ENCODE results near the gene MYOM1. TPM values are rescaled to one million over a fixed set of nuclear protein-coding genes. Genes with fewer than 3 reads are reported as not detected.

MYOM1 gene
- total RNA-seq, 1 donor from 2014 or later, result 1.2 TPM

GRCh38 chr18:3236470-3236869, 16.7 kb upstream of the MYOM1 start:
- DNase-seq (ENCODE audit: extremely low spot score in 2 of 2), result no peak
- no peak for TF ChIP-seq POLR2AphosphoS5 (IDR thresholded peaks at IDR 0.05; ENCODE audit: insufficient read depth in 1 of 2, low read depth in 1 of 2)
- no peak for TF ChIP-seq CTCF (IDR thresholded peaks at IDR 0.05)
- no peak for TF ChIP-seq POLR2A (IDR thresholded peaks at IDR 0.05)
- intact Hi-C loops (cut with DNase I), result no loop called here
- H3K4me1 ChIP-seq, result no peaks in the 10 kb centered on the region
- no peaks in the 10 kb centered on the region for H3K27me3 ChIP-seq
- H3K27ac ChIP-seq, result no peak overlapping the region
- no peak overlapping the region for H3K4me3 ChIP-seq
- no peaks in the 10 kb centered on the region for H3K9me3 ChIP-seq
- no peaks in the 10 kb centered on the region for H3K36me3 ChIP-seq

GRCh38 chr18:3235846-3236245, 16.1 kb upstream of the MYOM1 start:
- no peaks in the 10 kb centered on the region for H3K36me3 ChIP-seq
- H3K4me3 ChIP-seq, result no peak overlapping the region
- DNase-seq (ENCODE audit: extremely low spot score in 2 of 2), result no peak
- H3K9me3 ChIP-seq, result no peaks in the 10 kb centered on the region
- intact Hi-C loops (cut with DNase I), result no loop called here
- H3K4me1 ChIP-seq, result no peaks in the 10 kb centered on the region
- TF ChIP-seq POLR2AphosphoS5 (IDR thresholded peaks at IDR 0.05; ENCODE audit: insufficient read depth in 1 of 2, low read depth in 1 of 2) (no peak), POLR2A (IDR thresholded peaks at IDR 0.05) (no peak), CTCF (IDR thresholded peaks at IDR 0.05) (no peak)
- no peak overlapping the region for H3K27ac ChIP-seq
- H3K27me3 ChIP-seq, result no peaks in the 10 kb centered on the region

- TF ChIP-seq CTCF (IDR thresholded peaks at IDR 0.05) (no peak), POLR2AphosphoS5 (IDR thresholded peaks at IDR 0.05; ENCODE audit: insufficient read depth in 1 of 2, low read depth in 1 of 2) (no peak), POLR2A (IDR thresholded peaks at IDR 0.05) (no peak)
- Histone ChIP-seq H3K9me3 (no peaks in the 10 kb centered on the region), H3K4me1 (no peaks in the 10 kb centered on the region), H3K4me3 (no peak overlapping the region), H3K27me3 (no peaks in the 10 kb centered on the region), H3K27ac (no peak overlapping the region), H3K36me3 (no peaks in the 10 kb centered on the region)
- intact Hi-C loops (cut with DNase I), result no loop called here
- no peak for DNase-seq (ENCODE audit: extremely low spot score in 2 of 2)
Measured at GRCh38 chr18:3234457-3234856, 14.7 kb upstream of the MYOM1 start.

GRCh38 chr18:3233433-3234168, 13.8 kb upstream of the MYOM1 start:
- TF ChIP-seq POLR2AphosphoS5 (IDR thresholded peaks at IDR 0.05; ENCODE audit: insufficient read depth in 1 of 2, low read depth in 1 of 2) (no peak), CTCF (IDR thresholded peaks at IDR 0.05) (no peak), POLR2A (IDR thresholded peaks at IDR 0.05) (no peak)
- no peaks in the 10 kb centered on the region for H3K36me3 ChIP-seq
- intact Hi-C loops (cut with DNase I), result no loop called here
- H3K27me3 ChIP-seq, result no peaks in the 10 kb centered on the region
- no peak overlapping the region for H3K27ac ChIP-seq
- H3K9me3 ChIP-seq, result no peaks in the 10 kb centered on the region
- DNase-seq (ENCODE audit: extremely low spot score in 2 of 2), result no peak
- no peak overlapping the region for H3K4me3 ChIP-seq
- no peaks in the 10 kb centered on the region for H3K4me1 ChIP-seq

- H3K36me3 ChIP-seq, result no peaks in the 10 kb centered on the region
- H3K4me1 ChIP-seq, result no peaks in the 10 kb centered on the region
- intact Hi-C loops (cut with DNase I), result no loop called here
- no peak for DNase-seq (ENCODE audit: extremely low spot score in 2 of 2)
- H3K27ac ChIP-seq, result no peak overlapping the region
- no peak overlapping the region for H3K4me3 ChIP-seq
- no peaks in the 10 kb centered on the region for H3K27me3 ChIP-seq
- TF ChIP-seq POLR2A (IDR thresholded peaks at IDR 0.05), result no peak
- TF ChIP-seq CTCF (IDR thresholded peaks at IDR 0.05), result no peak
- no peak for TF ChIP-seq POLR2AphosphoS5 (IDR thresholded peaks at IDR 0.05; ENCODE audit: insufficient read depth in 1 of 2, low read depth in 1 of 2)
- no peaks in the 10 kb centered on the region for H3K9me3 ChIP-seq
Measured at GRCh38 chr18:3233004-3233403, 13.2 kb upstream of the MYOM1 start.
